ENCODE results near the gene CAND2. TPM values are rescaled to one million over a fixed set of nuclear protein-coding genes. Genes with fewer than 3 reads are reported as not detected.

Gene CAND2
- total and polyA plus RNA-seq, 9 of the 15 experiments (the other 6 are each of a cell fraction or from before 2014, with no cell fraction given): 0.91 to 14.9 (median 4.3) TPM

DNA sequence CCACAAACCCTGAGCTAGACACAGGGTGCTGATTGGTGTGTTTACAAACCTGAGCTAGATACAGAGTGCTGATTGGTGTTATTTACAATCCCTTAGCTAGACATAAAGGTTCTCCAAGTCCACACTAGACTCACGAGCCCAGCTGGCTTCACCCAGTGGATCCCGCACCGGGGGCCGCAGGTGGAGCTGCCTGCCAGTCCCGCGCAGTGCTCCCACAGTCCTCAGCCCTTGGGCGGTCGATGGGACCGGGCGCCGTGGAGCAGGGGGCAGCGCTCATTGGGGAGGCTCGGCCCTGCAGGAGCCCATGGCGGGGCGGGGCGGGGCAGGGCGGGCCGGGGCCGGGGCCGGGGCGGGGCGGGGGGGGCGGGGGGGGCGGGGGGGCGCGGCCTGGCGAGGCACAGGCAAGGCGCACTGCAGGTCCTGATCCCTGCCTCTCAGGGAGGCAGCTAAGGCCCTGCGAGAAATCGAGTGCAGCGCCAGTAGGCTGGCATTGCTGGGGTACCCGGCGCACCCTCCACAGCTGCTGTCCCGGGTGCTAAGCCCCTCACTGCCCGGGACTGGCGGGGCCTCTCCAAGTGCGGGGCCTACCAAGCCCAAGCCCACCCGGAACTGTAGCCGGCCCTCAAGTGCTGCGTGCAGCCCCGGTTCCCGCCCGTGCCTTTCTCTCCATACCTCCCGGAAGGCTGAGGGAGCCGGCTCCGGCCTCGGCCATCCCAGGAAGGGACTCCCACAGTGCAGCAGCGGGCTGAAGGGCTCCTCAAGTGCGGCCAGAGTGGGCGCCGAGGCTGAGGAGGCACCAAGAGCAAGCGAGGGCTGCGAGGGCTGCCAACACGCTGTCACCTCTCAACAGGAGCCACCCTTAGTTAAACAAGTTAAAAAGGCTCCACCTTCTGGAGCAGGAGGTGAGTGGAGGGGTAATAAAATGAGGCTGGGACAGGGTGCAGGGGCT is 27.6 kb upstream of the CAND2 start (continued):
- TF ChIP-seq, protein P1, sequence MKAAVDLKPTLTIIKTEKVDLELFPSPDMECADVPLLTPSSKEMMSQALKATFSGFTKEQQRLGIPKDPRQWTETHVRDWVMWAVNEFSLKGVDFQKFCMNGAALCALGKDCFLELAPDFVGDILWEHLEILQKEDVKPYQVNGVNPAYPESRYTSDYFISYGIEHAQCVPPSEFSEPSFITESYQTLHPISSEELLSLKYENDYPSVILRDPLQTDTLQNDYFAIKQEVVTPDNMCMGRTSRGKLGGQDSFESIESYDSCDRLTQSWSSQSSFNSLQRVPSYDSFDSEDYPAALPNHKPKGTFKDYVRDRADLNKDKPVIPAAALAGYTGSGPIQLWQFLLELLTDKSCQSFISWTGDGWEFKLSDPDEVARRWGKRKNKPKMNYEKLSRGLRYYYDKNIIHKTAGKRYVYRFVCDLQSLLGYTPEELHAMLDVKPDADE (conservative IDR thresholded peaks at IDR 0.05; ENCODE audit: control insufficient read depth, low read depth, low read length): no peak
- TF ChIP-seq HMGN3 (IDR thresholded peaks at IDR 0.05; ENCODE audit: borderline replicate concordance, extremely low read depth, insufficient read length, low read depth, low read length): peak; percentile 24
- TF ChIP-seq ARID1B (IDR thresholded peaks at IDR 0.05): no peak
- TF ChIP-seq MGA (IDR thresholded peaks at IDR 0.05): peak; percentile 74
- peak; percentile 86 for TF ChIP-seq L3MBTL2 (IDR thresholded peaks at IDR 0.05)

All from K562 (cell line).